HepG2 (cell line): ENCODE data around the gene UCP1. TPM values are rescaled to one million over a fixed set of nuclear protein-coding genes. Genes with fewer than 3 reads are reported as not detected.

ENCODE experiments used
- ADNP ChIP-seq: sonication (generic); formaldehyde crosslinking; IDR thresholded peaks from 2 replicates; pipeline ENCODE4 v1.4.0; 2020; ENCODE audit warnings: missing genetic modification reagents
- ASH2L ChIP-seq: fragments of 300-600, 200-600 bp; sonication (generic); IDR thresholded peaks from 2 replicates; pipeline ENCODE4 v1.7.0; 2017; ENCODE audit warnings: low read depth, mild to moderate bottlenecking, moderate library complexity, mixed read lengths, low read length; ENCODE audit not compliant: insufficient read length
- HOXA5 ChIP-seq: sonication (generic); formaldehyde crosslinking; IDR thresholded peaks from 2 replicates; pipeline ENCODE4 v1.4.0; 2020; ENCODE audit warnings: missing genetic modification reagents
- KLF13 ChIP-seq: sonication (generic); formaldehyde crosslinking; IDR thresholded peaks from 2 replicates; pipeline ENCODE4 v1.4.0; 2020; ENCODE audit warnings: mild to moderate bottlenecking, missing genetic modification reagents
- RFX3 ChIP-seq: IDR thresholded peaks from 2 replicates; pipeline ENCODE4 v1.6.1; 2016; ENCODE audit warnings: missing biosample characterization, missing genetic modification reagents
- ZBTB20 ChIP-seq: sonication (generic); formaldehyde crosslinking; IDR thresholded peaks from 2 replicates; pipeline ENCODE4 v1.8.1; 2023; ENCODE audit warnings: missing genetic modification reagents, low read depth, mild to moderate bottlenecking, borderline replicate concordance
- ZMYM4 ChIP-seq: sonication (generic); formaldehyde crosslinking; IDR thresholded peaks from 2 replicates; pipeline ENCODE4 v1.8.1; 2023; ENCODE audit warnings: mild to moderate bottlenecking, missing genetic modification reagents
- ZNF619 ChIP-seq: sonication (generic); formaldehyde crosslinking; IDR thresholded peaks from 2 replicates; pipeline ENCODE4 v1.4.0; 2020; ENCODE audit warnings: mild to moderate bottlenecking, missing genetic modification reagents
- ZNF720 ChIP-seq: sonication (generic); formaldehyde crosslinking; IDR thresholded peaks from 2 replicates; pipeline ENCODE4 v1.4.0; 2020; ENCODE audit warnings: missing genetic modification reagents
- polyA plus RNA-seq, 8 experiments: library from polyadenylated mRNA; depleted of rRNA in 3 of 8; stranded (reverse) in 7 of 8; unstranded in 1 of 8; fragments of >200 nt; fragmentation: Illumina TruSeq in 4 of 8; extraction: Trizol in 4 of 8; gene quantifications; 2 replicates each; pipeline versions ENCODE4 v1.2.1 to v1.2.3, GENCODE V29; 2011 to 2016; ENCODE audit warnings: low read depth in 4 of 8, missing spikeins in 1 of 8, mixed read lengths in 1 of 8; ENCODE audit not compliant: insufficient read depth in 1 of 8
- total RNA-seq, 5 experiments: library from RNA; depleted of rRNA; stranded (reverse); fragments of >200 nt; fragmentation: Illumina TruSeq; extraction: Trizol; gene quantifications; 2 replicates each; pipeline ENCODE4 v1.2.3, GENCODE V29; 2016; ENCODE audit warnings: low read depth in 1 of 5
- TF ChIP-seq, protein P1 (sequence below), 2 experiments: fragments of 450-650 bp in 1 of 2; sonication (generic) in 1 of 2; formaldehyde crosslinking in 1 of 2; IDR thresholded peaks; 2 replicates each; pipeline versions ENCODE4 v1.6.1 to v1.8.0; 2016 to 2022; ENCODE audit warnings: antibody characterized with exemption in 1 of 2, mild to moderate bottlenecking in 1 of 2, missing genetic modification reagents in 1 of 2
- TF ChIP-seq, protein P2 (sequence below): sonication (generic); formaldehyde crosslinking; IDR thresholded peaks from 2 replicates; pipeline ENCODE4 v1.5.1; 2020; ENCODE audit warnings: mild to moderate bottlenecking, moderate library complexity, missing genetic modification reagents
- TF ChIP-seq, protein P3 (sequence below): sonication (generic); formaldehyde crosslinking; IDR thresholded peaks from 2 replicates; pipeline ENCODE4 v1.4.0; 2020; ENCODE audit warnings: missing genetic modification reagents, borderline replicate concordance
- TF ChIP-seq, protein P4 (sequence below): sonication (generic); formaldehyde crosslinking; IDR thresholded peaks from 2 replicates; pipeline ENCODE4 v1.9.0; 2021; ENCODE audit warnings: missing genetic modification reagents, borderline replicate concordance

Gene UCP1
- total and polyA plus RNA-seq, 2 of the 13 experiments (the other 11 are each of a cell fraction or from before 2014, with no cell fraction given), result 0.11 TPM

DNA sequence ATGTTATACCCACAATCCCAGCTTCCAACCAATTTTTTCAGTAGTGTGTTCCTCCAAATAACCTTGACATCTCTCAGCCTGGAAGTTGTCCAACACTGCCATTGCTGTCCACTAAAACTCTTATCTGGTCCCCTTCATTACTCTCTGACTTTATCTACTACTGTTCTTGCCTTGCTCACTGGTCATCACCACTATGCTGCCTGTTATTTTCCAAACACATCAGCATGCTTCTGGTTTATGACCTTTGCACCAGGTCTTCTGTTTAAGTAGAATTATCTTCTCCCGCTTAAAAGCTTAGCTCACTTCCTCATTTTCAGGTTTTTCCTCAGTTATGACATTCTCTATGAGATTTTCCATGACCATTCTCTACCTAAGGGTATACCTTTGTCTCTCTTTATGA lies 39.3 kb downstream of the UCP1 start (continued):
- TF ChIP-seq, protein P1, sequence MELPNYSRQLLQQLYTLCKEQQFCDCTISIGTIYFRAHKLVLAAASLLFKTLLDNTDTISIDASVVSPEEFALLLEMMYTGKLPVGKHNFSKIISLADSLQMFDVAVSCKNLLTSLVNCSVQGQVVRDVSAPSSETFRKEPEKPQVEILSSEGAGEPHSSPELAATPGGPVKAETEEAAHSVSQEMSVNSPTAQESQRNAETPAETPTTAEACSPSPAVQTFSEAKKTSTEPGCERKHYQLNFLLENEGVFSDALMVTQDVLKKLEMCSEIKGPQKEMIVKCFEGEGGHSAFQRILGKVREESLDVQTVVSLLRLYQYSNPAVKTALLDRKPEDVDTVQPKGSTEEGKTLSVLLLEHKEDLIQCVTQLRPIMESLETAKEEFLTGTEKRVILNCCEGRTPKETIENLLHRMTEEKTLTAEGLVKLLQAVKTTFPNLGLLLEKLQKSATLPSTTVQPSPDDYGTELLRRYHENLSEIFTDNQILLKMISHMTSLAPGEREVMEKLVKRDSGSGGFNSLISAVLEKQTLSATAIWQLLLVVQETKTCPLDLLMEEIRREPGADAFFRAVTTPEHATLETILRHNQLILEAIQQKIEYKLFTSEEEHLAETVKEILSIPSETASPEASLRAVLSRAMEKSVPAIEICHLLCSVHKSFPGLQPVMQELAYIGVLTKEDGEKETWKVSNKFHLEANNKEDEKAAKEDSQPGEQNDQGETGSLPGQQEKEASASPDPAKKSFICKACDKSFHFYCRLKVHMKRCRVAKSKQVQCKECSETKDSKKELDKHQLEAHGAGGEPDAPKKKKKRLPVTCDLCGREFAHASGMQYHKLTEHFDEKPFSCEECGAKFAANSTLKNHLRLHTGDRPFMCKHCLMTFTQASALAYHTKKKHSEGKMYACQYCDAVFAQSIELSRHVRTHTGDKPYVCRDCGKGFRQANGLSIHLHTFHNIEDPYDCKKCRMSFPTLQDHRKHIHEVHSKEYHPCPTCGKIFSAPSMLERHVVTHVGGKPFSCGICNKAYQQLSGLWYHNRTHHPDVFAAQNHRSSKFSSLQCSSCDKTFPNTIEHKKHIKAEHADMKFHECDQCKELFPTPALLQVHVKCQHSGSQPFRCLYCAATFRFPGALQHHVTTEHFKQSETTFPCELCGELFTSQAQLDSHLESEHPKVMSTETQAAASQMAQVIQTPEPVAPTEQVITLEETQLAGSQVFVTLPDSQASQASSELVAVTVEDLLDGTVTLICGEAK (IDR thresholded peaks at IDR 0.05), result no peak
- TF ChIP-seq, protein P1 (CRISPR knock-in tag; IDR thresholded peaks at IDR 0.05), result no peak
- no peak for TF ChIP-seq ASH2L
- TF ChIP-seq ZBTB20 (CRISPR knock-in tag), result no peak
- TF ChIP-seq RFX3, result no peak
- TF ChIP-seq, protein P2, sequence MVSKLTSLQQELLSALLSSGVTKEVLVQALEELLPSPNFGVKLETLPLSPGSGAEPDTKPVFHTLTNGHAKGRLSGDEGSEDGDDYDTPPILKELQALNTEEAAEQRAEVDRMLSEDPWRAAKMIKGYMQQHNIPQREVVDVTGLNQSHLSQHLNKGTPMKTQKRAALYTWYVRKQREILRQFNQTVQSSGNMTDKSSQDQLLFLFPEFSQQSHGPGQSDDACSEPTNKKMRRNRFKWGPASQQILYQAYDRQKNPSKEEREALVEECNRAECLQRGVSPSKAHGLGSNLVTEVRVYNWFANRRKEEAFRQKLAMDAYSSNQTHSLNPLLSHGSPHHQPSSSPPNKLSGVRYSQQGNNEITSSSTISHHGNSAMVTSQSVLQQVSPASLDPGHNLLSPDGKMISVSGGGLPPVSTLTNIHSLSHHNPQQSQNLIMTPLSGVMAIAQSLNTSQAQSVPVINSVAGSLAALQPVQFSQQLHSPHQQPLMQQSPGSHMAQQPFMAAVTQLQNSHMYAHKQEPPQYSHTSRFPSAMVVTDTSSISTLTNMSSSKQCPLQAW (CRISPR knock-in tag), result no peak
- no peak for TF ChIP-seq ADNP (CRISPR knock-in tag)
- TF ChIP-seq, protein P3, sequence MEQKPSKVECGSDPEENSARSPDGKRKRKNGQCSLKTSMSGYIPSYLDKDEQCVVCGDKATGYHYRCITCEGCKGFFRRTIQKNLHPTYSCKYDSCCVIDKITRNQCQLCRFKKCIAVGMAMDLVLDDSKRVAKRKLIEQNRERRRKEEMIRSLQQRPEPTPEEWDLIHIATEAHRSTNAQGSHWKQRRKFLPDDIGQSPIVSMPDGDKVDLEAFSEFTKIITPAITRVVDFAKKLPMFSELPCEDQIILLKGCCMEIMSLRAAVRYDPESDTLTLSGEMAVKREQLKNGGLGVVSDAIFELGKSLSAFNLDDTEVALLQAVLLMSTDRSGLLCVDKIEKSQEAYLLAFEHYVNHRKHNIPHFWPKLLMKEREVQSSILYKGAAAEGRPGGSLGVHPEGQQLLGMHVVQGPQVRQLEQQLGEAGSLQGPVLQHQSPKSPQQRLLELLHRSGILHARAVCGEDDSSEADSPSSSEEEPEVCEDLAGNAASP (CRISPR knock-in tag), result peak; percentile 41; the same call in 1 of the 2 replicates
- peak; percentile 64 for TF ChIP-seq ZMYM4 (CRISPR knock-in tag)
- TF ChIP-seq HOXA5 (CRISPR knock-in tag), result no peak
- TF ChIP-seq, protein P4, sequence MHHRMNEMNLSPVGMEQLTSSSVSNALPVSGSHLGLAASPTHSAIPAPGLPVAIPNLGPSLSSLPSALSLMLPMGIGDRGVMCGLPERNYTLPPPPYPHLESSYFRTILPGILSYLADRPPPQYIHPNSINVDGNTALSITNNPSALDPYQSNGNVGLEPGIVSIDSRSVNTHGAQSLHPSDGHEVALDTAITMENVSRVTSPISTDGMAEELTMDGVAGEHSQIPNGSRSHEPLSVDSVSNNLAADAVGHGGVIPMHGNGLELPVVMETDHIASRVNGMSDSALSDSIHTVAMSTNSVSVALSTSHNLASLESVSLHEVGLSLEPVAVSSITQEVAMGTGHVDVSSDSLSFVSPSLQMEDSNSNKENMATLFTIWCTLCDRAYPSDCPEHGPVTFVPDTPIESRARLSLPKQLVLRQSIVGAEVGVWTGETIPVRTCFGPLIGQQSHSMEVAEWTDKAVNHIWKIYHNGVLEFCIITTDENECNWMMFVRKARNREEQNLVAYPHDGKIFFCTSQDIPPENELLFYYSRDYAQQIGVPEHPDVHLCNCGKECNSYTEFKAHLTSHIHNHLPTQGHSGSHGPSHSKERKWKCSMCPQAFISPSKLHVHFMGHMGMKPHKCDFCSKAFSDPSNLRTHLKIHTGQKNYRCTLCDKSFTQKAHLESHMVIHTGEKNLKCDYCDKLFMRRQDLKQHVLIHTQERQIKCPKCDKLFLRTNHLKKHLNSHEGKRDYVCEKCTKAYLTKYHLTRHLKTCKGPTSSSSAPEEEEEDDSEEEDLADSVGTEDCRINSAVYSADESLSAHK (CRISPR knock-in tag), result no peak
- TF ChIP-seq KLF13 (CRISPR knock-in tag), result no peak
- TF ChIP-seq ZNF619 (CRISPR knock-in tag), result no peak
- no peak for TF ChIP-seq ZNF720 (CRISPR knock-in tag)
